ENCODE measurements around the gene FBXO42. TPM values are rescaled to one million over a fixed set of nuclear protein-coding genes. Genes with fewer than 3 reads are reported as not detected.

The FBXO42 gene
- total and polyA plus RNA-seq, 3 donors from 2014 or later, result 25.0 to 45.6 (median 42.0) TPM

DNA sequence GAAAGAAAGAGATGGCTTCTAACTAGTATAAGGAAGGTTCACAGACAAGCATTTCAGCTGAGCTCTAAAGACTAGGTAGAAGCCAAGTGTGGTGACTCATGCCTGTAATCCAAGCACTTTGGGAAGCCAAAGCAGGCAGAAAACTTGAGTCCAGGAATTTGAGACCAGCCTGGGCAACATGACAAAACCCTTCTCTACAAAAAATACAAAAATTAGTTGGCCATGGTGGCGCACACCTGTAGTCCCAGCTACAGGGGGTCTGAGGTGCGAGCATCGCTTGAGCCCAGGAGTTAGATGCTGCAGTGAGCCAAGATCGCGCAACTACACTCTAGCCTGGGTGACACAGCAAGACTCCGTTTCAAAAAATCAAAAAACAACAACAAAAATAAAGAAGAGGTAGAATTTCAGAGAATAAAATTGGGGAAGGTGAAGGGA, 27.8 kb downstream of the FBXO42 start:
- no peak overlapping the region for H3K27ac ChIP-seq
- no peak for DNase-seq
- H3K4me1 ChIP-seq, result no peaks in the 10 kb centered on the region
- H3K36me3 ChIP-seq (ENCODE audit: low read depth, missing control alignments), result no peaks in the 10 kb centered on the region
- no peak overlapping the region for H3K4me3 ChIP-seq
- H3K27me3 ChIP-seq, result no peaks in the 10 kb centered on the region
- intact Hi-C loops (cut with DNase I; ENCODE audit: low total_unique reads), result no loop called here
- no peaks in the 10 kb centered on the region for H3K9me3 ChIP-seq
- TF ChIP-seq, protein P1, sequence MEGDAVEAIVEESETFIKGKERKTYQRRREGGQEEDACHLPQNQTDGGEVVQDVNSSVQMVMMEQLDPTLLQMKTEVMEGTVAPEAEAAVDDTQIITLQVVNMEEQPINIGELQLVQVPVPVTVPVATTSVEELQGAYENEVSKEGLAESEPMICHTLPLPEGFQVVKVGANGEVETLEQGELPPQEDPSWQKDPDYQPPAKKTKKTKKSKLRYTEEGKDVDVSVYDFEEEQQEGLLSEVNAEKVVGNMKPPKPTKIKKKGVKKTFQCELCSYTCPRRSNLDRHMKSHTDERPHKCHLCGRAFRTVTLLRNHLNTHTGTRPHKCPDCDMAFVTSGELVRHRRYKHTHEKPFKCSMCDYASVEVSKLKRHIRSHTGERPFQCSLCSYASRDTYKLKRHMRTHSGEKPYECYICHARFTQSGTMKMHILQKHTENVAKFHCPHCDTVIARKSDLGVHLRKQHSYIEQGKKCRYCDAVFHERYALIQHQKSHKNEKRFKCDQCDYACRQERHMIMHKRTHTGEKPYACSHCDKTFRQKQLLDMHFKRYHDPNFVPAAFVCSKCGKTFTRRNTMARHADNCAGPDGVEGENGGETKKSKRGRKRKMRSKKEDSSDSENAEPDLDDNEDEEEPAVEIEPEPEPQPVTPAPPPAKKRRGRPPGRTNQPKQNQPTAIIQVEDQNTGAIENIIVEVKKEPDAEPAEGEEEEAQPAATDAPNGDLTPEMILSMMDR (IDR thresholded peaks at IDR 0.05), result no peak
- TF ChIP-seq POLR2A (IDR thresholded peaks at IDR 0.05), result no peak
- WGBS, 2 donors, result 95 to 97% methylated on average over 6 of the region's 6 CpGs

DNA sequence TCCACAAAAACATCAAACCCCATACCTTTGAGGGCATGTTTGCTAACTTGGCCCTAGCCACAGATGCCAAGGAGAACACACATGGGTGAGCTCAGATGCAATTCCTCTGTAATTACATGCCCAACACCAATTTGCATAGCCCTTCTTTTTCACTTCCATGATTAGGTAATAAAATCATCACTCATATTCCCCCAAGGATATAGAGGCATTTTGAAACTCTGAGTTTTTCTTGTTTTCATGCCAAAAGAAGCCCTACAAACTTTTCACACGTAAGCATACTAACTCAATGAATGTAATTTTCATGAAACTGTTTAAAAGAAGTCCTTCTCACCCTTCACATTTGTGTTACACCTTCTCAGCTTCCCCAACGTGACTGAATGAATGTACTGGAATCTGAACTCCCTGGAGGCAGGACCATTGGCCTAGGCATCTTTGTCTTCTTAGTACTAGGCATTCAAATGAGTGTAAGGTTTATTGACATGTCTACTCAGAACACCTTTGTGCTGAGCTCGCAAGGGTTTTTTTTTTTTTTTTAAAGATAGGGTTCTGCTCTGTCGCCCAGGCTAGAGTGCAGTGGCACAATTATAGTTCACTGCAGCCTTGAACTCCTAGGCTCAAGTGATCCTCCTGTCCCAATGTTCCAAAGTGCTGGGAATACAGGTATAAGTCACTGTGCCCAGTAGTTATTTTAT, 31.0 kb downstream of the FBXO42 start:
- no peak for DNase-seq
- Histone ChIP-seq H3K4me3 (no peak overlapping the region), H3K4me1 (no peaks in the 10 kb centered on the region), H3K36me3 (ENCODE audit: low read depth, missing control alignments) (no peaks in the 10 kb centered on the region), H3K27ac (no peak overlapping the region), H3K27me3 (no peaks in the 10 kb centered on the region), H3K9me3 (no peaks in the 10 kb centered on the region)
- intact Hi-C loops (cut with DNase I; ENCODE audit: low total_unique reads), result no loop called here
- TF ChIP-seq, protein P1 (IDR thresholded peaks at IDR 0.05), result no peak
- TF ChIP-seq POLR2A (IDR thresholded peaks at IDR 0.05), result no peak
- 72 to 75% methylated on average over 4 of the region's 4 CpGs for WGBS, 2 donors

DNA sequence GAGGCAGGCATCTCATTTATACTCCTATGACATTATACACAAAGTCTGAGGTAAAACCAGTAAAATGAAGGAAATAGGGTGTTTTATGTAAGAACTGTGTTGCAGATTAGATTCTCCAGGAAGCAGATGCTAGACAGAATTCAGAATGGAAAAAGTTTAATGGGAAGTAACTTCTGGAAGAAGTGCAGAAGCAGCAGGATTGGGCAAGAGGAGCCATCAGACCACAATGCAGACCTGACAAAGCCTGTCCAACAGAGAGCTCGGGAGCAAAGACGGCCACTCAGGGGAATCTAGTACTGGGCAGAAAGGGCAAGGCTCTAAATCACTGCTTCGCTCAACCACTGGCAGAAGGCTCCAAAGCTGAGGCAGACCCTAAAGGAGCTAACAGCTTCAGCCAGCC, 33.7 kb downstream of the FBXO42 start:
- H3K27me3 ChIP-seq, result no peaks in the 10 kb centered on the region
- DNase-seq, result peak; percentile 41
- H3K36me3 ChIP-seq (ENCODE audit: low read depth, missing control alignments), result no peaks in the 10 kb centered on the region
- intact Hi-C loops (cut with DNase I; ENCODE audit: low total_unique reads), result no loop called here
- H3K4me3 ChIP-seq, result no peak overlapping the region
- TF ChIP-seq POLR2A (IDR thresholded peaks at IDR 0.05), result no peak
- peaks cover 6% of the 10 kb centered on the region for H3K4me1 ChIP-seq
- H3K27ac ChIP-seq, result no peak overlapping the region
- H3K9me3 ChIP-seq, result no peaks in the 10 kb centered on the region
- 57 to 64% methylated on average over 3 of the region's 3 CpGs for WGBS, 2 donors

DNA sequence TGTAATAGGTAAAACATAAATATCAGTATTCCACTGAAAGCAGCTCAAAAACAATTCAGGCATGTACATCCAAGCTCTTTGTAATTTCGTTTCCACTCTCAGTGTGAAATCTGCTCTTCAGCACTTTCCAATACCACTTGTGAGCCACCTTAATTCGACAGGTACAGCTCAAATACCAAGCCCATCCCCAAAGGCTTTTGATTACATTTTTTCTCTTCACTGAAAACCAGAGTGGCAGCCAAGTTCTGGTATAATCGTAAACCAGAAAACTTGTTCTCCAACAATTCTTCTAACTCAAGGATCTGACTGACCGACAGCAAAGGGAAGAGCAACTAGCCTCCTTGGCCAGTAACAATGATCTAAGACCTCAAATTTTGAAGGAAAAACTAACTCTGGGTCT, 36.8 kb downstream of the FBXO42 start:
- 76 to 84% methylated on average over 4 of the region's 4 CpGs for WGBS, 2 donors
- H3K9me3 ChIP-seq, result no peaks in the 10 kb centered on the region
- DNase-seq, result no peak
- TF ChIP-seq, protein P1 (IDR thresholded peaks at IDR 0.05), result no peak
- peaks cover 6% of the 10 kb centered on the region for H3K4me1 ChIP-seq
- intact Hi-C loops (cut with DNase I; ENCODE audit: low total_unique reads), result no loop called here
- no peaks in the 10 kb centered on the region for H3K27me3 ChIP-seq
- H3K36me3 ChIP-seq (ENCODE audit: low read depth, missing control alignments), result no peaks in the 10 kb centered on the region
- no peak overlapping the region for H3K4me3 ChIP-seq
- H3K27ac ChIP-seq, result peak overlapping the region; percentile 36 to 71

DNA sequence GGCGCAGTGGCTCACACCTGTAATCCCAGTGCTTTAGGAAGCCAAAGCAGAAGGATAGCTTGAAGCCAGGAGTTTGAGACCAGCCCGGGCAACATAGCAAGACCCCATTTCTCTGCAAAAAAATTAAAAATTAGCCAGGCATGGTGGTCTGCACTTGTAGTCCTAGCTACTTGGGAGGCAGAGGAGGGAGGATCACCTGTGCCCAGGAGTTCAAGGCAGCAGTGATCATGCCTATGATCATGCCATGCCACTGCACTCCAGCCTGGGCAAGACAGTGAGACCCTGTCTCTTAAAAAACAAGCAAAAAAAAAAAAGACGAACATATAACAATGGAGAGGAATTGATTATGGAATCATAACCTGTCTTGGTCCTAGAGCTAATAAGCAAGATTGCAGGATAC, 45.1 kb downstream of the FBXO42 start:
- Histone ChIP-seq H3K27me3 (no peaks in the 10 kb centered on the region), H3K4me3 (no peak overlapping the region), H3K4me1 (no peaks in the 10 kb centered on the region), H3K36me3 (ENCODE audit: low read depth, missing control alignments) (no peaks in the 10 kb centered on the region), H3K27ac (no peak overlapping the region), H3K9me3 (no peaks in the 10 kb centered on the region)
- TF ChIP-seq POLR2A (IDR thresholded peaks at IDR 0.05), result no peak
- TF ChIP-seq, protein P1 (IDR thresholded peaks at IDR 0.05), result no peak
- 94 to 97% methylated on average over 3 of the region's 3 CpGs for WGBS, 2 donors
- intact Hi-C loops (cut with DNase I; ENCODE audit: low total_unique reads), result no loop called here
- no peak for DNase-seq
